ENCODE results near the gene TAF3. TPM values are rescaled to one million over a fixed set of nuclear protein-coding genes. Genes with fewer than 3 reads are reported as not detected.

The TAF3 gene
- total RNA-seq, 4 donors from 2014 or later: 2.9 to 17.5 (median 5.1) TPM

GRCh38 chr10:7813481-7813880, 4.8 kb upstream of the TAF3 start:
- TF ChIP-seq CTCF (IDR thresholded peaks at IDR 0.05): no peak
- TF ChIP-seq POLR2A (IDR thresholded peaks at IDR 0.05): no peak
- H3K4me3 ChIP-seq: no peak overlapping the region
- intact Hi-C loops (cut with DNase I; ENCODE audit: low total_unique reads): no loop called here

GRCh38 chr10:7817576-7817975, 729 bp upstream of the TAF3 start:
- no peak for DNase-seq
- Histone ChIP-seq H3K9me3 (no peaks in the 10 kb centered on the region), H3K4me3 (peak overlapping the region; percentile 86 to 95), H3K27ac (no peak overlapping the region), H3K4me1 (peaks cover 0 to 5% of the 10 kb centered on the region in 2 donors), H3K27me3 (no peaks in the 10 kb centered on the region), H3K36me3 (no peaks in the 10 kb centered on the region)
- intact Hi-C loops (cut with DNase I; ENCODE audit: low total_unique reads): no loop called here
- TF ChIP-seq CTCF (IDR thresholded peaks at IDR 0.05) (no peak), POLR2A (IDR thresholded peaks at IDR 0.05) (no peak)

More at GRCh38 chr10:7813481-7813880, 4.8 kb upstream of the TAF3 start:
- Histone ChIP-seq H3K27ac (no peak overlapping the region), H3K9me3 (no peaks in the 10 kb centered on the region), H3K36me3 (no peaks in the 10 kb centered on the region), H3K27me3 (no peaks in the 10 kb centered on the region), H3K4me1 (no peaks in the 10 kb centered on the region)
- DNase-seq: no peak

DNA sequence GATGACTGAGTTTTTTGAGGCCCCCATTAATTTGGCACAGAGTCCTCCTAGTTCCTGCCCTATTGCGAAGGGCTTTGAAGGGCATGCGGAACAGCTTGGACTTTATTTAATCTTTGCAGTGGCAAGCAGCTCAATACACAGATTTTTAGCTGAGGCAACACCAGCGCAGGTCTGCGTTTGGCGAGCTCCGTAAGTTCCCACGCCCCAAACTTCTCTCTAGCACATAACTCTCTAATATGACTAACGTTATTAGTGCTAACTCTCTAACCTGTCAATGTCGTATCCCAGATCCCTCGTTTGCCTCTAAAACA, 366 bp upstream of the TAF3 start:
- H3K9me3 ChIP-seq: no peaks in the 10 kb centered on the region
- H3K4me3 ChIP-seq: peak overlapping the region; percentile 86 to 95
- H3K27ac ChIP-seq: peak overlapping the region; percentile 45 to 68
- H3K36me3 ChIP-seq: no peaks in the 10 kb centered on the region
- intact Hi-C loops (cut with DNase I; ENCODE audit: low total_unique reads): no loop called here
- TF ChIP-seq POLR2A (IDR thresholded peaks at IDR 0.05) (no peak), CTCF (IDR thresholded peaks at IDR 0.05) (no peak)
- H3K4me1 ChIP-seq: peaks cover 0 to 5% of the 10 kb centered on the region in 2 donors
- no peak for DNase-seq
- no peaks in the 10 kb centered on the region for H3K27me3 ChIP-seq

GRCh38 chr10:7819121-7819460, 786 bp downstream of the TAF3 start:
- H3K9me3 ChIP-seq: no peaks in the 10 kb centered on the region
- no peaks in the 10 kb centered on the region for H3K36me3 ChIP-seq
- no peak for DNase-seq
- no peaks in the 10 kb centered on the region for H3K27me3 ChIP-seq
- TF ChIP-seq CTCF (IDR thresholded peaks at IDR 0.05) (peak in 1 of 4 experiments; percentile 5), POLR2A (IDR thresholded peaks at IDR 0.05) (no peak)
- peak overlapping the region in 1 of 2 donors; percentile 77 for H3K27ac ChIP-seq
- peak overlapping the region; percentile 86 to 95 for H3K4me3 ChIP-seq
- intact Hi-C loops (cut with DNase I; ENCODE audit: low total_unique reads): no loop called here
- H3K4me1 ChIP-seq: peaks cover 0 to 5% of the 10 kb centered on the region in 2 donors

- TF ChIP-seq CTCF (IDR thresholded peaks at IDR 0.05): no peak
- TF ChIP-seq POLR2A (IDR thresholded peaks at IDR 0.05): no peak
- no peaks in the 10 kb centered on the region for H3K9me3 ChIP-seq
- no peak overlapping the region for H3K27ac ChIP-seq
- H3K36me3 ChIP-seq: no peaks in the 10 kb centered on the region
- H3K27me3 ChIP-seq: no peaks in the 10 kb centered on the region
- no peak overlapping the region for H3K4me3 ChIP-seq
- peaks cover 0 to 5% of the 10 kb centered on the region in 2 donors for H3K4me1 ChIP-seq
- no peak for DNase-seq
- intact Hi-C loops (cut with DNase I; ENCODE audit: low total_unique reads): no loop called here
Measured at GRCh38 chr10:7824251-7824650, 5.9 kb downstream of the TAF3 start.

Data from uterus (tissue), 4 donors.